GM19463 (cell line): Measurements from ENCODE around the gene TTR.

ENCODE experiments used
- ATAC-seq: cut with Tn5 transposase; IDR thresholded peaks from one replicate; pipeline ENCODE4 v1.9.1; 2021; ENCODE audit warnings: mild to moderate bottlenecking, moderate library complexity; ENCODE audit not compliant: unreplicated experiment

TTR gene

DNA sequence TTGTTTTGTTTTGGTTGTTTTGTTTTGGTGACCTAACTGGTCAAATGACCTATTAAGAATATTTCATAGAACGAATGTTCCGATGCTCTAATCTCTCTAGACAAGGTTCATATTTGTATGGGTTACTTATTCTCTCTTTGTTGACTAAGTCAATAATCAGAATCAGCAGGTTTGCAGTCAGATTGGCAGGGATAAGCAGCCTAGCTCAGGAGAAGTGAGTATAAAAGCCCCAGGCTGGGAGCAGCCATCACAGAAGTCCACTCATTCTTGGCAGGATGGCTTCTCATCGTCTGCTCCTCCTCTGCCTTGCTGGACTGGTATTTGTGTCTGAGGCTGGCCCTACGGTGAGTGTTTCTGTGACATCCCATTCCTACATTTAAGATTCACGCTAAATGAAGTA is at the start of gene TTR:
Gene TTR (plus strand): TSS at position 250 of the 400 bp plus-strand sequence. CDS start 26 bp downstream, at position 276.
- ATAC-seq, result no peak

DNA sequence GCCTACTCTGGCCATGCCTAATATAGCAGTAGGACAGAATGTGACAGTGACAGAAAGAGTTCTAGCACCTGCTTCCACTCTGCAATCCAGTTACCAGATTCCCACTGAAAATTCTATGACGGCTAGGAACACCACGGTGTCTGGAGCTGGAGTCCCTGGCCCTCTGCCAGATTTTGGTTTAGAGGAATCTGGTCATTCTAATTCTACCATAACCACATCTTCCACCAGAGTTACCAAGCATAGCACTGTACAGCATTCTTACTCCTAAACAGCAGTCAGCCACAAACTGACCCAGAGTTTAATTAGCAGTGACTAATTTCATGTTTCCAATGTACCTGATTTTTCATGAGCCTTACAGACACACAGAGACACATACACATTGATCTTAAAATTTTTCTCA is 45.2 kb upstream of the TTR start:
- no peak for ATAC-seq

DNA sequence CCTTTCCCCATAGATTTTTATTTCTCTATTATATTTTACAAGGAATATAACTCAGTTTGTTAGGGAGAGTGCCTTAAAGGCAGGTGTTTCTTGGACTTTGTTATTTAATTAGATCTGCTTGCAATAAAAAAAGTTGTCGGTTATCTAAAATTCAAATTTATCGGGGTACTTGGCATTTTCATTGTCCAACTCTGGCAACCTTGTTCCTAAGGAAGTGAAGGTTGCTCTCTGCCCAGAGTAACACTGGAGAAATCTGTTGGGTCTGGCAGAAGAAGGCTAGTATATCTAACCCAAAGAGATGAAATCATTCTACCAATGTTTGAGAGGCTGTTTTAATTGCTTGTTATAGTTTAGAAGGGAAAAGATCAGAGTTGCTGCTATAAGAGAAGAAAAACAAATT is 42.8 kb upstream of the TTR start:
- no peak for ATAC-seq

DNA sequence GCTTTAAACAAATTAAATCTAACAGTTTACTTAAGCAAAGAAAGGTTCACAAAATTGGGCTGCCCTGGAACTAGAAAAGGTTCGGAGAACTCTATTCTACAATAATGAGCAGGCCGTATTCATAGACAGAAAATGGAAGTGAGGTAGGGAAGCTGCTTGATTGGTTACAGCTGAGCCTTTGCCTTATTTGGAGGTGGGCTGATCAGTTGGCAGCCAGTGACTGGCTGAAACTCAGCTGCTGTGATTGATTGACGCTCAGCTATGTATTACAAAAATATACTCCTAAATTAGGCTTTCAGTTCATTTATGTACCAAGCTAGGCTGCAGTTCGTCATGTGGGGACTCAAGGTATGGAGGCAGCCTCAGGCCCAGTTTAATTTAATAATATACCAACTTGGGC is 42.3 kb upstream of the TTR start:
- ATAC-seq, result no peak

DNA sequence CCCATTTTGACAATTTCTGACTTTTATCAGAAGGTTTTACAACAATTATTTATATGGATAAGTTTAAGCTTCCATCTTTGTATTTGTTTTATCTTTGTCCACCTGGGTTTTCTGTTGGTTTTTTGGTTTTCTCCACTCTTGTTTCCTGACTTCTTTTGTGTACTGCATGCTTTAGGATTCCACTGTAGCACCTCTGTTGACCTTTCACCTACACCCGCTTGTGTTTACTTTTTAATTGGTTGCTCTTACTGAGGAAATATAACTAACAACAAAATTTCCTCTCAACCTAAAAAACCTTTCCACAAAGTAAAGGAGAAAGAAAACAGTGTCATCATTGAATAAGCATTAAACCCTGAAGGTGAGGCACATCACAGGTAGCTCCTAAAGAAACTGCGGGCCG is 39.8 kb upstream of the TTR start:
- no peak for ATAC-seq

DNA sequence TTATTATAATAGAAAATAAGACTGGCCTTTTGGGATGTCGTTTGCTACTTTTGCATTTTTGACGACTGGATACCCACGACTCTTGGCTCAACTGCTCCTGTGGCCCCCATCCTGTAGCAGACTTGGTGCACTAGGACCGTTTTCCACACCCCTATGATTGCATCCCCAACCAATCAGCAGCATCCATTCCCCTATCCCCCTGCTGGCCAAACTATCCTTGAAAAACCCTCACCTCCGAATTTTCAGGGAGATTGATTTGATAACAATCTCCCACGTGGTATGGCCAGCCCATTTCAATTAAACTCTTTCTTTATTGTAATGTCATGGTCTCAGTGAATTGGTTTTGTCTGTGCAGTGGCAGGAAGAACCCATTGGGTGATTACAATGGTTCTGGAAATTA is 37.9 kb upstream of the TTR start:
- ATAC-seq, result no peak

DNA sequence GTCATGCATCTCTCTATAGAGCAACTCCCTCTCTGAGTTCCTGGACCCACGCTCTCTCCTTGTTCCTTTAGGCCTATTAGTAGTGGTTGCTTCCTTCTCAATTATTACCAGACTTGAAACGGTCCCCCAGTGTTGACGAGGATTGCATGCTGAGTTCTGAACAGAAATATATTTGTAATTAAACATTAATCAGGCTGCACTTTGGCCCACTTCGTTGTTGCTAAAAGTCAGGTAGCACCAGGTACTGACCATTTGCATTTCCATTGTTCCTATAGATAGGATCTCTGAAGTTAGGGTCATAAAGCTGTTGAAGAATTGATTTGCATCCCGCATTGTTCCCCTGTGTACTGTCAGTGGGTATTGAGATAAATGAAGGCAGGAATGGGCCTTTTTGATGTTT is 36.9 kb upstream of the TTR start:
- ATAC-seq, result no peak

DNA sequence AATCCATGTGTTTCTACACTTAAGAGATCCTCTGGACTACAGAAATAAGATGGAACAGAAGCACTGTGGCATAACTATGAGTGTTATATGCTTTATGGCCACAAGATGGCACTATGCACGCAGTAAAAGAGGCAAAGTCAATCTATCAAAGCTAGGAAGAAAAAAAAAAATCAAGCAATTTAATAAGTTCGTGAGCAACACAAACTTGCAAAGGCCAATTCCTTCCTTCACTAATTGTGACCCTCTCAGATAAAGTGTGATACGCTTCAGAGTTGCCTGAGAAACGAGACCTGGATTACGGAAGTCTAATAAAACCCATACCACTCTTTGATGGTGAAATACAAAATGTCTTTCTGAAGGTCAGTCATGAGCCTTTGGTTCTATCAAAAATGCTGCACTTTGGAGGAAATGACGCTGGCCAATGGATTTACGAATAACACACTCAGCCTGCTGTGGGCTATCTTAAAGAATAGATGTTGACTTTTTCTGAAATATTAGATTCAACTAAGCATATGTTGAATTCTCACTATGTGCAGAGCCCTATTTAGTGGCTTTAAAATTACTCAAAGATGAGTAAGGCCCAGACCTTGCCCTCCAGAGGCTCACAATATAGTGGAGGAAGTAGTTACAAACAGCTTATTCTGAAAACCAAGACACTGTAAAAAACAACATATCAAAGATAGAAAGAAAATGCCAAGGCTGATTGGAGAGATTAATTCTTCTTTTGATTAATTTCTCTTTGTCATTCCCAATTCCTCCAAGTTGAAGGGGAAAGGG is 35.5 kb upstream of the TTR start:
- ATAC-seq, result peak; percentile 69

DNA sequence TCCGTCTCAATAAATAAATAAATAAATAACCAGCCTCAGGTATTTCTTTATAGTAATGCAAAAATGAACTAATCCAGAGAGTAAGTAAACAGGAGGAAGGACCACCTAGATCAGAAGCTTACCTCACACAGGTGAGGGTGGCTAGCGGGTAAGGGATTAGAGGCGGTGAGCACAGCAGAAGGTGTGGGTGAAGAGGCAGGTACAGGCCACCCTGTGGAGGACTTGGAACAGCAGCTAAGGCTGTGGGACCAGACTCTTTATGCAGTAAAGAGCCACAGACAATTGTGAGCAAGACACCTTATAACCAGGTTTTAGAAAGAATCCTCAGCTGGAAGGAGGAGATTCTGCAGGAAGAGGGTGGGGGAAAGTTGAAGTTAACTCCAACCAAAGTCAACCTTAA is 34.2 kb upstream of the TTR start:
- ATAC-seq, result no peak

DNA sequence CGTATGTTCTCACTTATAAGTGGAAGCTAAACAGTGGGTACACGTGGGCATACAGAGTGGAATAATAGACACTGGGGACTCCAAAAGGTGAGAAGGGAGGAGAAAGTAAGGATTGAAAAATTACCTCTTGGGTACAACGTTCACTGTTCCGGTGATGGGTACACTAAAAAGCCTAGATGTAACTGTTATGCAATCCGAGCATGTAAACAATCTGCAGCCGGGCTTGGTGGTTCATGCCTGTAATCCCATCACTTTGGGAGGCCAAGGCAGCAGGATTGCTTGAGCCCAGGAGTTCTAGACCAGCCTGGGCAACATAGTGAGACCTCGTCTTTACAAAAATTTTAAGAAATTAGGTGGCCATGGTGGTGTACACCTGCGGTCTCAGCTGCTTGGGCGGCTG is 33.1 kb upstream of the TTR start:
- no peak for ATAC-seq

DNA sequence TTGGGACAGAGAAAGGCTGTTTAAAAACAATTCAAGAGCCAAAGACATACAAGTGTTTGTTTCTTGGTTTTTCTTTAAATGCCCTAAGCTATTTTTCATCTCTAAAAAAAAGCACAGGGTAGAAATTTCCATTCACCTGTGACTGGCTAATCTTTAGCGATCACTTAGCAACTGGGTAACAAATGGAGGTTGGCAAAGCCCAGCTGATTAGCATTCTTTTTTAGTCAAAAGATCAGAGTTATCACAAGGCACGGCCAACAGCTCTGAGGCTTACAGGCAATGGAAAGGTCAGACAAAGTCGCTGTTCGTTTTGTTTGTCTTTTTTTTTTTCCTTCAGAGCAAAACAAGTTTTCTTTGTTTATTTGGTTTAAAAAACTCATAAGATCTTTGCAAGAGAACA is 29.0 kb upstream of the TTR start:
- no peak for ATAC-seq

DNA sequence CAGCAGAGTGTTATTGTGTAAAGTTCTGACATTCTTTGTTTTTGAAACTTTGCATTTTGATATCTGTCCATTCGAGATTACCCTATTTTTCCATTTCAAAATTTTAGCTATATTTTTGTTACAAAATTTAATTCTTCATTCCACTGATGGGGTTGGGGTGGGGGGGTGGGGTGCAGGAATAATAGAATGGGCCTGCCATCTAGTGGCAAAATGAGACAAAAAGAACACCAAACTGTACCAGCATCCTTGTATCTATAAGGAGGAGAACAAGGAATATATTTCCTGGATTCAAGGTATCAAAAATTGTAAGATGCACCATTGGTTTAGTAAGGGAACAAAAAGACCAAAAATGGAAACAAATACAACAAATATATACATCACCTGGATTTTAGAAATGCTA is 27.9 kb upstream of the TTR start:
- no peak for ATAC-seq

DNA sequence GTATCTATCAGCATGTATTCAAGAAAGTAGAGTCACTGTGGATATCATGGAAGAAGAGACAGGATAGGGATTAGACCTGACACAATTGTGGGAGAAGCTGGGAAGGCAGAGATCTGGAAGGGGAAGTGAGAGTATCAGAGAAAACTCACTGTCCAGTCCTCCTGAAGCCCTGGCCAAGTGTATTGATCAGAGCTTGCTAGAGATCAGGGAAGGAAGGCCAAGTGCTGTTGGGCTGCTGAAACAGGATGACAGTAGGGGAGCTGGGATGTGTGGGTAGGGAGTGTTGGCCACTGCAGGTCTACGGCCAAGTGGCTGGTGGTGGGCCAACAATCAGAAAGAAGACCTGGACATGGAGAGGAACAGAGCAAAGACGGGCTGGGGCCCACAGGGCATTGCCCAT is 26.3 kb upstream of the TTR start:
- no peak for ATAC-seq

DNA sequence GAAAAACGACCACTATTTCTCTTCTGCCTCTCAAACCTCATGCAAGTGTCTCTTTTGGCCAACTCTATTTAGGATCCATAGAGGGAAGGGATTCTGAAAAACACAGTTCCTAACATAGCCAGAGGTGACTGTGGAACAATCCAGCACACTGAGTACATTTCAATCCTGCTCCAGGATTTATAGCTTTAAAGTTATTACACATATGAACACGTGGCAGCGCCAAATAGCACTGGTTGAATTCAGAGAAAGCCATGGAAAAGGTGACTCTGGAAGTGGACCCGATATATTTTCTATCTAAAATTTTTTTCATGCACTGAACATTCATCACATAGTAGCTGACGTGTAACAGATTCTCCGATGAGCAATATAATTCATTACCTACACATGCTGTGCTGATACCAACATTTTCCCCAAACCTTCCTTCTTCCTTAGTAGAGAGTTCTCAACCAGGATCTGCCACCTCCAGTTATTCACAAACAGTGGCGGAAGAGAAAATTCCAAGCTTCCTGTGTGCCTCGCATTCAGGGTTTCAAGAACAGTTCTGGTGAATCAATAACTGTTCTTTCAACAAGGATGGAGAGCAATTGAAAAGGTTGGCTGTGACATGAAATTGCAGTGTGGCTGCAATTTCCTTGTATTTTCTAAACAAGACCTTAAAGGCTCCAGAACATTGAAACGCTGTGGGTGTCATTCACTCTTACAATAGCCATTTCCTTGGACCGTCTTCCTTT is 25.7 kb upstream of the TTR start:
- no peak for ATAC-seq

DNA sequence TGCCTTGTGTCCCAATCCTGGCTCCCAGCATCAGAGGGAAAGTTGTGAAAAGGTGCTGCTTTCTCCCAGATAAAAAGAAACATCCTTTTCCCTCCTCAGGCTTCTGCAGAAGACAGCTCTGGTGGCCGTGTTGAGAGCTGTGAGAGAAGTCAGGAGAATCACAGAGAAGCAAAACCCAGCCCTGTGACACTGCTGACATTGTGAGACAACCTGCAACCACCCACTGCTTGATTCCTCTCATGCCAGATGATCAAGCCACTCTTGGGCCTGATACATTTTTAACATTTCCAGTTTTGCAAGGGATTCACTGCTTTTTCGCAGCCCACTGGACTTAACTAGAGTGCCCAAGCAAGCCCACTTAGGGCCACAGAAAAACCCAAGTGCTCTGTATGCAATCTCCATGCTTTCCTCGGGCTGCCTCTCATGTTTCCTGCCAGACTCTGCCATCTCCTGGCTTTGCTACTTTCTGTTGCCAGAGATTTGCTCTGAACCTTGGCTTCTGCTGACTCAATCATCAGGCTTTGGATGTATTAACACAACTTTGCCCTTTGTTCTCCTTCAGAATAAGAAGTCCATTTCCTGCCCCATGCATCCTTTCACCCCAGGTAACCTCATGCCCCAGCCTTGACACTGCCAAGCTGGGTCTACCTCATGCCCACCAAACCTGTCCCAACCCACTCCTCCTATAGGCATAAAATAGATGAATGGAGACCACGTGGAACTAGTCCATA is 24.9 kb upstream of the TTR start:
- no peak for ATAC-seq

DNA sequence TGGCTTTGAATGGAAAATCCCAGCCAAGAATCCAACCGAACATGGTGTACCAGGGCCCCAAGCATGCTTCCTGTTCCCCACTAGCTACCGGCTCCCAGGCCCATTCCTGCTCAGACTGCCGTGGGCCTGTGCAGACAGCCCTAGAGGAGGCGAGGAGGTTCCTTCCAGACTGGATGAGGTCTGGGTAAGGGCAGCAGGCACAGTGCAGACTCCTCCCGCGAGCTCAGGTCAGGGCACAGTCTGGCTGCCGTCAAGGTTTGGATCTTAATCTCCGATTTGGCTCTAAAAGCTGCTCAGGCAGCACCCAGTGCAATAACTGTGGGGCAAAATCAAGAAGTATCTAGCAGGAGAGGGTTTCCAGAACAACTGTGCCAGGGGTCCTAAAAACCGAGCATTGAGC is 19.3 kb upstream of the TTR start:
- no peak for ATAC-seq

DNA sequence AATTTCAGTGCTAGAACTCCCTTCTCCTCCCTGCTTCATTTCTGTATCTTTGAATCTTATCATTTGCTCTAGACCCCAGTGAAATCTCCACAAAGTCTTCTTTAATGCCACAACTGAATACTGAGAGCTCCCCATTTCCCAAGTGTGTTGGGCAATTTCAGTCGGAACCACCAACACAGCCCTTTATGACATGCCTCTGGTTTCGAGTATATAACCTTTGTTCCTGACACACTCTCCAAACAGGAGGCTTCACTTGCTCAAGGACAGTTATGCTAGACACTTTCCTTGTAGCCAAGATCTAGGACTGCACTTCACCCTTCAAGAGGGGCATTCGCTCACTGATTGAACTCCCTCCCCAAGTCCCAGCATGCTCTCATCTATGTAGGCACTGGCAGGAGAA is 18.6 kb upstream of the TTR start:
- no peak for ATAC-seq

DNA sequence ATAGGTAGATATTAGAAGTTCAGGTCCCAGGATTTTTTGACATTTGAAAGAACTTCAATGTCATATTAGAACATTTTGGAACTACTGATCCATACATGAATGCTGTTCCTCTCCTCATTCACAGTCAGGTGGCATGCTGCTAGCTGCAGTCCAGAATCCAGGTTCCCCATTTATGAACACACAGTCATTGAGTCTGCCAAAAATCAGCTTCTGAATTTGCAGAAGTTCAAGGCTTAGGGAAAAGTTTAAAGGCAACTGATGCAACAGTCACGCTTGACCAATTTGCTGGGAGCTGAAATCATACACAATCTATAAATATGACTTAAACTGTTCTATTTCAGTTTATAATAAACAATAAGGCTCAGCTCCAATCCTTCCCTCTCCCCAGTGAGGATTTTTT is 17.3 kb upstream of the TTR start:
- ATAC-seq, result no peak

DNA sequence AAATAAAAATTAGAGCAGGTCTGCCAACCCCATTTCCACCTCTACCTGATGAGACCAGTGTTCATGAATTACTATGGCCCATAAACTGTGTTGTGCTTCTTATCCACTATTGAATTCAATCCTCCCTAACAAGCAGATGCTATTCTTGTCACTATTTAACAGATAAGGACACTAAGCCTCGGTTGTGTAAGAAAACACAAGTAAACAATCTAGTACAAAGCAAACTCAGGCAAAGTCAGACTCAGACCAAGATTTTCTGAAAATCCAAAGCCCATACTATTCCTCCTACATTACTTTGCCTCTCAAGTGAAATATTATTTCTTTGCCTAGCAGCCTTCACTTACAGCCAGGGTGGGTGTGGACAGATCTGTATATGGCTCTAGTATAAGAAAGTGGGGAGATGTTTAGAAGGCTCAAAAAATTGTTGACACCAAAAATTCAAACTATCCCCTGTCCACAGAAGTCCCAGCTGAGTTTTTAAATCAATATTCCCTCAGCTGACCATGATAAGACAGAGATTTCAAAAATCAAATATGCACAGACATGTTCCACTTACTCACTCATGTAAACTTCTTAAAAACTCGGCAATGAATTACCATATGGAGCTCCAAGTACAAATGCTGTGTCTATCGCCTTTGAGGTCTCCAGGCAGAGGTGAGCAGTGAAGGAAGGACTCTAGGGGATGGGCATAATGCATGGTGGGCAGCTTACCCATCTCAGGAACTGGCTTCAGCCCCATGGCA is 16.0 kb upstream of the TTR start:
- no peak for ATAC-seq

DNA sequence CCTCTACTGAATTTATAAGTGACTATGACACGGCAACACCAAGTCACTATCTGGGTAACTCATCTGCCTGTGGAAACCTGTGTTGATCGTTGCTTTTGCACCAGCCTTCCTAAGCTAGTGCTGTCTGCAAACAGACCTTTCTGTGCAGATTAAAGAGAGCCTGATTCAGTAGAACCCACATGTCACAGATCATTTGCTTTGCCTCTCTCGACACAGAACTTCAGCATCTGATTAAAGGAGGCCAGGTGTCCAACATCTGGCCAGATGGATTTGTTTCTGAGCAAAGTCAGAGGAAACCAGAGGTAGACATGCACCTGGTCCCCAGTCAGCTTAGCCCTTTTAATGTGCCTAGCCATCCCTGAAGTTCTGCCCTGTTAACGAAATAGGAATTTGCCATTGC is 15.0 kb upstream of the TTR start:
- peak; percentile 71 for ATAC-seq

DNA sequence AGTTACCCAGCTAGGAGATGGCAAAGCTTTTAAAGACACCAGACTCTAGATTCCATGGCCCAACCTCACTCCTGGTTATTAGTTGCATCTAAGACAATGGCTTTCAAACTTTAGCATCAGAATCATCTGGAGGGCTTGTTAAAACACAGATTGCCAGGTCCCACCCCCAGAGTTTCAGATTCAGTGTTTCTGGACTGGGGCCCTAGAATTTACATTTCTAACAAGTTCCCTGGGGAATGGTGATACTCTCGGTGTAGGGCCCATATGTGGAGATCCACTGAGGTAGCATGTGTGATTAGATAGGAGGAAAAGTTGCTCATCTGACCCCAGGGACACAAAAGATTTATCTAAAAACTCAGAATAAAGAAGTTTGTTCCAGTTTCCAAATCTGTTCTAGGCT is 14.5 kb upstream of the TTR start:
- peak; percentile 46 for ATAC-seq
